Brain microvascular endothelial cell (primary cell): Measurements from ENCODE around the gene FRMD3.
"Not testable (repeated sequence)": the region's sequence is repeated elsewhere in the genome, so short reads cannot be mapped to it uniquely, and the experiment has no call there.

ENCODE experiments used
- DNase-seq: peaks from one replicate; pipeline ENCODE4 v3.0.0-alpha.2; 2020
- H3K27ac ChIP-seq: fragments of 250-450 bp; sonication (Bioruptor Pico); 2 replicates; pipeline ENCODE4 v1.5.1; 2020; ENCODE audit warnings: mild to moderate bottlenecking, moderate library complexity
- H3K27me3 ChIP-seq: fragments of 250-450 bp; sonication (Bioruptor Pico); replicated peaks from 2 replicates; pipeline ENCODE4 v1.5.1; 2020; ENCODE audit warnings: mild to moderate bottlenecking
- H3K36me3 ChIP-seq: fragments of 250-450 bp; sonication (Bioruptor Pico); replicated peaks from 2 replicates; pipeline ENCODE4 v1.5.1; 2020; ENCODE audit warnings: mild to moderate bottlenecking
- H3K4me3 ChIP-seq: 2 replicates; pipeline ENCODE4 v1.5.1; 2011; ENCODE audit warnings: low read depth, mild to moderate bottlenecking, control low read depth, low read length, moderate library complexity
- in situ Hi-C: cut with HindIII; loops from 2 replicates; pipeline ENCODE4 v1.10.0; 2017; ENCODE audit warnings: low sequenced_read_pairs, low pct_ligation_motif_present
- TF ChIP-seq, protein P1 (sequence below): IDR thresholded peaks from 2 replicates; pipeline ENCODE4 v1.5.1; 2011; ENCODE audit warnings: low read depth, mild to moderate bottlenecking, moderate library complexity, low read length, control low read depth, inconsistent platforms; ENCODE audit errors: missing control alignments

FRMD3 gene

DNA sequence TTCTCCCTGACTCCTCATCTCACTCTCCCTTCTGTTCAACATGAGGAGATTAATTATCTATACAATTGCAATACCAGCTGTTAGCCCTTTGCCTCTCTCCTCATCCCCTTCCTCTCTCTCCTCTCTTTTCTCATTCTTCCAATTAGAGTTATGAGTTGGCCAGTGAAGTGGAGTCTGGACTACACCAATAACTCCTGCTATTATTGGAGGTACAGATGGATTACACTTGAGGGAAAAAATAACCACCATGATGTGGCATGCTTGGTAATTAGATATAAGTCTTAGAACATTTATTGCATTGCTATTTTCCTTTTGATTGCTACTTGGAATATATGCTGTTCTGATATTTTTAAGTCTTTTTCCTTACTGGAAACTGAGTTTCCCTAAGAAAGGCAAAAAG, 159.2 kb downstream of the FRMD3 start:
- no peaks in the 10 kb centered on the region for H3K36me3 ChIP-seq
- no peak overlapping the region for H3K27ac ChIP-seq
- H3K4me3 ChIP-seq, result no peak overlapping the region
- no peak for DNase-seq
- TF ChIP-seq, protein P1, sequence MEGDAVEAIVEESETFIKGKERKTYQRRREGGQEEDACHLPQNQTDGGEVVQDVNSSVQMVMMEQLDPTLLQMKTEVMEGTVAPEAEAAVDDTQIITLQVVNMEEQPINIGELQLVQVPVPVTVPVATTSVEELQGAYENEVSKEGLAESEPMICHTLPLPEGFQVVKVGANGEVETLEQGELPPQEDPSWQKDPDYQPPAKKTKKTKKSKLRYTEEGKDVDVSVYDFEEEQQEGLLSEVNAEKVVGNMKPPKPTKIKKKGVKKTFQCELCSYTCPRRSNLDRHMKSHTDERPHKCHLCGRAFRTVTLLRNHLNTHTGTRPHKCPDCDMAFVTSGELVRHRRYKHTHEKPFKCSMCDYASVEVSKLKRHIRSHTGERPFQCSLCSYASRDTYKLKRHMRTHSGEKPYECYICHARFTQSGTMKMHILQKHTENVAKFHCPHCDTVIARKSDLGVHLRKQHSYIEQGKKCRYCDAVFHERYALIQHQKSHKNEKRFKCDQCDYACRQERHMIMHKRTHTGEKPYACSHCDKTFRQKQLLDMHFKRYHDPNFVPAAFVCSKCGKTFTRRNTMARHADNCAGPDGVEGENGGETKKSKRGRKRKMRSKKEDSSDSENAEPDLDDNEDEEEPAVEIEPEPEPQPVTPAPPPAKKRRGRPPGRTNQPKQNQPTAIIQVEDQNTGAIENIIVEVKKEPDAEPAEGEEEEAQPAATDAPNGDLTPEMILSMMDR, result no peak
- in situ Hi-C loops, result no loop called here
- no peaks in the 10 kb centered on the region for H3K27me3 ChIP-seq

DNA sequence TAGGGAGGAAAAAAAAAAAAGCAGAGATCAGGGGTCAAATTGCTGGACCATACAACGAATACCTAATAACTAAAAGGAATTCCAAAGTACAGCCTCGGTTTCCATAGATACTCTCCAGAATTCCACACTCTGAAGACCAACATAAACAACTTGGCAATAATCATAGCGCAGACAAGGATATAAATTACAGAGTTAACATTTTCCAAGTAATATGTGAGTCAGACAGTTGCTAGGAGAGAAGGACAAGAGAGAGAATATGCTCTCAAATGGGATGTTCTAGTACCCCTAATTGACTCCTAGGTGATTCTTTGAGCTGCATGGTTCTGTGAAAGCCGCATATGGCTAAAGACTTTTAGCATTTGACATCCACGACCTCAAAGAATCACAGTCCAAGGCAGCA, 165.2 kb downstream of the FRMD3 start:
- no peaks in the 10 kb centered on the region for H3K27me3 ChIP-seq
- TF ChIP-seq, protein P1, result no peak
- in situ Hi-C loops, result no loop called here
- no peaks in the 10 kb centered on the region for H3K36me3 ChIP-seq
- no peak for DNase-seq
- no peak overlapping the region for H3K27ac ChIP-seq
- H3K4me3 ChIP-seq, result no peak overlapping the region

DNA sequence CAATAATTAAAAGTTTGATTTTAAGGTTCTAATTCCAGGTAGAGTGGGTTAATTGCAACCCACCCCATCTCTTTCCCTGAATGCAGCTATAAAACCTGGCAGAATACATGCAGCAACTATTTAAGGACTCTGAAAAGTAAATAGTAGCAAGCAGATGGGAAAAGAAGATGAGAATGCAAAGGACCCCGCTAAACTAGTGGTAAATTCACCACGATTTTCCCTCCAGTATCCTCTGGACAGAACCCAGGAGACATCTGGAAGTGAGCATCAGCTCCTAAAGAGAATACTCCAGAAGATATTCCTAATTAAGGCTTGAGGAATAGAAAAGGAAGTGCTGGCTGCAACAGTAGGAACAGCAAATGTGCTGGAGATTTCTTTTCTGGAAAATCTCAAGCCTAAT, 170.9 kb downstream of the FRMD3 start:
- in situ Hi-C loops, result no loop called here

DNA sequence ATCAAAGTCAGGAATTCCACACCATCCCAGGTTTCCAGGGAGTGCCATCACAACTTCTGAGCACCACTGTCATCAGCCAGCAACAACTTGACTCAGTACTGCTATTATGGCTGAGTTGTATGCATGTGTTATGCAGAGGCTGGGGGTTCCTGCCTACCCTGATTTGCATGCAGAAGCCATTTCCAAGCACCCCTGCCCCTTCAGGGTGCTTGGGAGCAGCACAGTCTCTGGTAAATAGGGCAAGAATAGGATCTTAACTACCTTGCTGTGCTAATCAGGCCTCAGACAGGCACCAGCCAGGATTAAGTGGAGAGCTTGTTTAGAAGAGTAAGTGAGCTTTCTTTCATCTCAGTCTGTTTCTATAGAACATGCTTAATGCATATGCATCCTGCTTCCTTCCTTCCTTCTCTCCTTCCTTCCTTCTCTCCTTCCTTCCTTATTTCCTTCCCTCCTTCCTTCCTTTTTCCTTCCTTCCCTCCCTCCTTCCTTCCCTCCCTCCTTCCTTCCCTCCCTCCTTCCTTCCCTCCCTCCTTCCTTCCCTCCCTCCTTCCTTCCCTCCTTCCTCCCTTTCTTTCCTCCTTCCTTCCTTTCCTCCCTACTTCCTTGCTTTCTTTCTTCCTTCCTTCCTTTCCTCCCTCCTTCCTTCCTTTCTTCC, 175.7 kb downstream of the FRMD3 start:
- H3K27me3 ChIP-seq, result no peaks in the 10 kb centered on the region
- no peak for DNase-seq
- H3K36me3 ChIP-seq, result no peaks in the 10 kb centered on the region
- no peak overlapping the region for H3K4me3 ChIP-seq
- no peak overlapping the region for H3K27ac ChIP-seq
- in situ Hi-C loops, result no loop called here
- TF ChIP-seq, protein P1, result no peak

More for the DNA sequence above, 170.9 kb downstream of the FRMD3 start:
- H3K27ac ChIP-seq, result no peak overlapping the region
- no peak overlapping the region for H3K4me3 ChIP-seq
- H3K36me3 ChIP-seq, result no peaks in the 10 kb centered on the region
- TF ChIP-seq, protein P1, result no peak
- no peaks in the 10 kb centered on the region for H3K27me3 ChIP-seq
- DNase-seq, result no peak

DNA sequence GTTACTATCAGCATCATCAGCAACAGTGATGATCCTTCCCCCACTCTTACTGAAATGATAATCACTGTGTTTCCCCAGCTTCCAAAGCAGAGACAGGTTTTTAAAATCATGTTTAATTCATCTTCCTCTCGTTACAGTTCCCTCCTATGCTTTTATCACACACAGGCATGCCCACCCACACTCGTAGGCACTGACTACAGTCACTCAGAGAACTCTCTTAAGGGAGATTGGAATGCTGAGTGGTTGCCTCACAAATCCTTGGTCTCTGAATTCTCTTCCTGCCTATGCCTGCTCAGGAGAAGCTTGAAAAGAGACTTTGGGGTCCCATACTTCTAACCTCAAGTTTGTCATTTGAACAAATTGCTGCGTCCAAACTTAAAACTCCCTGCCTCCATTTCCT, 179.2 kb downstream of the FRMD3 start:
- in situ Hi-C loops, result no loop called here
- TF ChIP-seq, protein P1, result no peak

DNA sequence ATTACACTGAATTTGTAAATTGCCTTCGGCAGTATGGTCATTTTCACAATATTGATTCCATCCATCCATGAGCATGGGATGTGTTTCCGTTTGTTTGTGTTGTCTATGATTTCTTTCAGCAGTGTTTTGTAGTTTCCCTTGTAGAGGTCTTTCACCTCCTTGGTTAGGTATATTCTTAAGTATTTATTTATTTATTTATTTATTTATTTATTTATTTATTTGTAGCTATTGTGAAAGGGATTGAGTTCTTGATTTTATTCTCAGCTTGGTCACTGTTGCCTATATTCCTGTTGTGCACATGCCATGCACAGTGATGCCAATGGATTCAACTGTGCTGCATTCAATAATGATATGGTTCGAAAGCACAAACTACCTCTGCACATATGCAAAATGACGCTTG, 179.7 kb downstream of the FRMD3 start:
- H3K27me3 ChIP-seq, DNase-seq, H3K27ac ChIP-seq, H3K36me3 ChIP-seq, in situ Hi-C loops, H3K4me3 ChIP-seq: not testable (repeated sequence)

More for the DNA sequence above, 179.2 kb downstream of the FRMD3 start:
- no peak for DNase-seq
- Histone ChIP-seq H3K27me3 (no peaks in the 10 kb centered on the region), H3K27ac (no peak overlapping the region), H3K36me3 (no peaks in the 10 kb centered on the region), H3K4me3 (no peak overlapping the region)
